ENCODE data around the gene HDLBP. TPM values are rescaled to one million over a fixed set of nuclear protein-coding genes. Genes with fewer than 3 reads are reported as not detected.

Gene HDLBP
- total RNA-seq, 1 donor from 2014 or later: 216 TPM

GRCh38 chr2:241354668-241355658 is 39.5 kb upstream of the HDLBP start:
- peaks cover 11% of the 10 kb centered on the region for H3K27me3 Mint-ChIP-seq (ENCODE audit: unreplicated experiment)
- DNase-seq: peak; percentile 78
- H3K27ac Mint-ChIP-seq (ENCODE audit: unreplicated experiment): no peak overlapping the region
- H3K4me3 Mint-ChIP-seq (ENCODE audit: unreplicated experiment): no peak overlapping the region
- H3K36me3 Mint-ChIP-seq (ENCODE audit: unreplicated experiment): no peaks in the 10 kb centered on the region
- TF ChIP-seq CTCF (IDR thresholded peaks at IDR 0.05; ENCODE audit: partially characterized antibody, unreplicated experiment): no peak
- H3K9me3 Mint-ChIP-seq (ENCODE audit: unreplicated experiment): peaks cover 6% of the 10 kb centered on the region
- H3K4me1 Mint-ChIP-seq (ENCODE audit: low read depth, unreplicated experiment): peaks cover 17% of the 10 kb centered on the region

GRCh38 chr2:241352227-241352626 is 36.8 kb upstream of the HDLBP start:
- Mint-ChIP-seq H3K9me3 (ENCODE audit: unreplicated experiment) (peaks cover 5% of the 10 kb centered on the region), H3K27ac (ENCODE audit: unreplicated experiment) (no peak overlapping the region), H3K36me3 (ENCODE audit: unreplicated experiment) (no peaks in the 10 kb centered on the region), H3K4me1 (ENCODE audit: low read depth, unreplicated experiment) (peaks cover 1% of the 10 kb centered on the region), H3K4me3 (ENCODE audit: unreplicated experiment) (no peak overlapping the region), H3K27me3 (ENCODE audit: unreplicated experiment) (peaks cover 10% of the 10 kb centered on the region)
- no peak for DNase-seq
- no peak for TF ChIP-seq CTCF (IDR thresholded peaks at IDR 0.05; ENCODE audit: partially characterized antibody, unreplicated experiment)

- H3K27me3 Mint-ChIP-seq (ENCODE audit: unreplicated experiment): peaks cover 10% of the 10 kb centered on the region
- no peak overlapping the region for H3K4me3 Mint-ChIP-seq (ENCODE audit: unreplicated experiment)
- no peak for TF ChIP-seq CTCF (IDR thresholded peaks at IDR 0.05; ENCODE audit: partially characterized antibody, unreplicated experiment)
- no peak overlapping the region for H3K27ac Mint-ChIP-seq (ENCODE audit: unreplicated experiment)
- peaks cover 1% of the 10 kb centered on the region for H3K4me1 Mint-ChIP-seq (ENCODE audit: low read depth, unreplicated experiment)
- H3K36me3 Mint-ChIP-seq (ENCODE audit: unreplicated experiment): no peaks in the 10 kb centered on the region
- peaks cover 2% of the 10 kb centered on the region for H3K9me3 Mint-ChIP-seq (ENCODE audit: unreplicated experiment)
- no peak for DNase-seq
Measured at GRCh38 chr2:241351640-241352031, 36.2 kb upstream of the HDLBP start.

- H3K27ac Mint-ChIP-seq (ENCODE audit: unreplicated experiment): no peak overlapping the region
Measured at GRCh38 chr2:241350878-241351639, 35.6 kb upstream of the HDLBP start.

More at GRCh38 chr2:241350878-241351639, 35.6 kb upstream of the HDLBP start:
- DNase-seq: no peak
- H3K4me1 Mint-ChIP-seq (ENCODE audit: low read depth, unreplicated experiment): peaks cover 1% of the 10 kb centered on the region
- H3K4me3 Mint-ChIP-seq (ENCODE audit: unreplicated experiment): no peak overlapping the region
- peaks cover 10% of the 10 kb centered on the region for H3K27me3 Mint-ChIP-seq (ENCODE audit: unreplicated experiment)
- no peak for TF ChIP-seq CTCF (IDR thresholded peaks at IDR 0.05; ENCODE audit: partially characterized antibody, unreplicated experiment)
- H3K9me3 Mint-ChIP-seq (ENCODE audit: unreplicated experiment): peaks cover 2% of the 10 kb centered on the region
- no peaks in the 10 kb centered on the region for H3K36me3 Mint-ChIP-seq (ENCODE audit: unreplicated experiment)

All from glutamatergic neuron (in vitro differentiated cells).